Upper lobe of left lung (tissue), 4 donors: ENCODE results near the gene MAN1C1.

Experiments
- EP300 ChIP-seq, 4 donors: sonication (generic); formaldehyde crosslinking; IDR thresholded peaks; one replicate each; pipeline ENCODE4 v1.5.1; 2017; ENCODE audit warnings: antibody characterized with exemption in 4 of 4, control low read depth in 2 of 4
- POLR2A ChIP-seq, 4 donors: fragments of 450-650 bp; IDR thresholded peaks; one replicate each; pipeline ENCODE4 v1.5.1; 2016 to 2017; ENCODE audit warnings: antibody characterized with exemption in 4 of 4, mild to moderate bottlenecking in 2 of 4
- POLR2AphosphoS5 ChIP-seq, 2 donors: sonication (generic); formaldehyde crosslinking; IDR thresholded peaks; one replicate each; pipeline ENCODE4 v1.5.1; 2017; ENCODE audit warnings: antibody characterized with exemption in 2 of 2
- TF ChIP-seq, protein P1 (sequence below), 6 experiments: fragments of 450-650 bp in 4 of 6; fragments of 200-600 bp in 2 of 6; sonication (generic) in 2 of 6; IDR thresholded peaks; one replicate each; pipeline ENCODE4 v1.5.1; 2016 to 2019; ENCODE audit warnings: antibody characterized with exemption in 6 of 6

DNA sequence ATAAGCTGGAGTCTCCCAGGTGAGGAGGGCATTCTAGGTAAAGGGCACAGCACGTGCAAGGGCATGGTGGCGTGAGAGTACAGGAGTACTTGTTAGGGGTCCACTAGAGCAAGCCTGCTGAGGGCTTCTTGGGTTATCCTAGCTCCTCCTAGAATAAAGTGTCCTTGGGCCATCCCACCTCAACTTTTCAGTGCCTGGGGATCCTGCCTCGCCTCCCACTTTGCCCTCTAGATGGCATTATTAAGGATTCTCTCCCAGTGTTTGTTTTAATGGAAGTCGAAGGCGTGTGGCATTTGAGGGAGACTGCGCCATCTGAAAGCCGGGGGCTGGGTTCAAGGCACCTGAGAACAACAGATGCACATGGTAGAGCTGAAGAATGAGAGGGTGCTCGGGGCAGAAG lies 108.9 kb downstream of the MAN1C1 start:
- TF ChIP-seq, protein P1, sequence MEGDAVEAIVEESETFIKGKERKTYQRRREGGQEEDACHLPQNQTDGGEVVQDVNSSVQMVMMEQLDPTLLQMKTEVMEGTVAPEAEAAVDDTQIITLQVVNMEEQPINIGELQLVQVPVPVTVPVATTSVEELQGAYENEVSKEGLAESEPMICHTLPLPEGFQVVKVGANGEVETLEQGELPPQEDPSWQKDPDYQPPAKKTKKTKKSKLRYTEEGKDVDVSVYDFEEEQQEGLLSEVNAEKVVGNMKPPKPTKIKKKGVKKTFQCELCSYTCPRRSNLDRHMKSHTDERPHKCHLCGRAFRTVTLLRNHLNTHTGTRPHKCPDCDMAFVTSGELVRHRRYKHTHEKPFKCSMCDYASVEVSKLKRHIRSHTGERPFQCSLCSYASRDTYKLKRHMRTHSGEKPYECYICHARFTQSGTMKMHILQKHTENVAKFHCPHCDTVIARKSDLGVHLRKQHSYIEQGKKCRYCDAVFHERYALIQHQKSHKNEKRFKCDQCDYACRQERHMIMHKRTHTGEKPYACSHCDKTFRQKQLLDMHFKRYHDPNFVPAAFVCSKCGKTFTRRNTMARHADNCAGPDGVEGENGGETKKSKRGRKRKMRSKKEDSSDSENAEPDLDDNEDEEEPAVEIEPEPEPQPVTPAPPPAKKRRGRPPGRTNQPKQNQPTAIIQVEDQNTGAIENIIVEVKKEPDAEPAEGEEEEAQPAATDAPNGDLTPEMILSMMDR (IDR thresholded peaks at IDR 0.05): no peak
- no peak for TF ChIP-seq POLR2A (IDR thresholded peaks at IDR 0.05)
- no peak for TF ChIP-seq EP300 (IDR thresholded peaks at IDR 0.05)
- no peak for TF ChIP-seq POLR2AphosphoS5 (IDR thresholded peaks at IDR 0.05)
